Central memory CD8-positive, alpha-beta T cell (primary cell): ENCODE data around the gene WDR90.
"Not testable (repeated sequence)": the region's sequence is repeated elsewhere in the genome, so short reads cannot be mapped to it uniquely, and the experiment has no call there.

Experiments
- ATAC-seq: fragments of 150-1000 bp; cut with Tn5 transposase; replicated peaks from 2 replicates; pipeline ENCODE4 v1.10.0; 2022; ENCODE audit warnings: mild to moderate bottlenecking, moderate FRiP score, moderate number of reproducible peaks; ENCODE audit not compliant: poor library complexity, severe bottlenecking; ENCODE audit errors: extremely low read depth
- DNase-seq, 2 donors: peaks; one replicate each; pipeline ENCODE4 v3.0.0; 2021; ENCODE audit warnings: low spot score in 2 of 2
- H3K27ac Mint-ChIP-seq: one replicate; pipeline ENCODE4 v1.8.0; 2022; ENCODE audit warnings: low read depth, mild to moderate bottlenecking, moderate library complexity, mixed read lengths
- H3K27me3 Mint-ChIP-seq: one replicate; pipeline ENCODE4 v1.8.0; 2022; ENCODE audit warnings: mixed read lengths
- H3K36me3 Mint-ChIP-seq: one replicate; pipeline ENCODE4 v1.8.0; 2022; ENCODE audit warnings: mild to moderate bottlenecking, moderate library complexity, mixed read lengths; ENCODE audit not compliant: insufficient read depth
- H3K4me1 Mint-ChIP-seq: one replicate; pipeline ENCODE4 v1.8.0; 2022; ENCODE audit warnings: mixed read lengths
- H3K4me3 Mint-ChIP-seq: one replicate; pipeline ENCODE4 v1.8.0; 2022; ENCODE audit warnings: mild to moderate bottlenecking, moderate library complexity, mixed read lengths
- H3K9me3 Mint-ChIP-seq: one replicate; pipeline ENCODE4 v1.8.0; 2022; ENCODE audit warnings: mixed read lengths

Gene WDR90

DNA sequence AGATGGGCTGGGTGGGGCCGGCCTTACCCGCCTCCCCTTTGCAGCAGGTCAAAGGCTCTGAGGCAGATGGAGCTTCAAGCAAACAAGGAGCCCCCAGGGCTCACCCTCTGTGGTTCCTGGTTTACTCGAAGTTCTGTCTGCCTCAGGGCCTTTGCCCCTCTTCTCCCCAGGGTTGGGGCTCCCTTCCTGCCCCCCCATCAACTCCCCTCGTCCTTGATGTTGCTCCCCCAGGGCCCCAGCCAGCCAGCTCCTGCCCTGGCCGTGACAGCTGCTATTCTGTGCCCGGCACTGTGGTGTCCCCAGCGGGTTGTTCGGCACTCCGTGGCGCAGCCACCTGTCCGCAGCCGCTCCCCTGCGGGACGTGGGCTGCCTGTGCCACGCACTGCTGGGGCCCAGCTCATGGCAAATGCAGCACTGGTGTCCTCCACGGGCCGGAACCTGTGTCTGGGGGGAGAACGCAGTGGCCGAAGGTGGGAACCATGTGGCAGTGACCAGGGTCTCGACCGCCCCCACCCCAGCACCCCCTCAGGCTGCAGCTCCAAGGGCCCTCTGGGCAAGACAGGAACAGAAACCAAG lies 61.4 kb downstream of the WDR90 start:
- no peaks in the 10 kb centered on the region for H3K36me3 Mint-ChIP-seq
- H3K4me3 Mint-ChIP-seq = no peak overlapping the region
- no peak for DNase-seq
- no peaks in the 10 kb centered on the region for H3K4me1 Mint-ChIP-seq
- no peak overlapping the region for H3K27ac Mint-ChIP-seq
- H3K27me3 Mint-ChIP-seq = peaks cover 36% of the 10 kb centered on the region
- no peak for ATAC-seq
- no peaks in the 10 kb centered on the region for H3K9me3 Mint-ChIP-seq

DNA sequence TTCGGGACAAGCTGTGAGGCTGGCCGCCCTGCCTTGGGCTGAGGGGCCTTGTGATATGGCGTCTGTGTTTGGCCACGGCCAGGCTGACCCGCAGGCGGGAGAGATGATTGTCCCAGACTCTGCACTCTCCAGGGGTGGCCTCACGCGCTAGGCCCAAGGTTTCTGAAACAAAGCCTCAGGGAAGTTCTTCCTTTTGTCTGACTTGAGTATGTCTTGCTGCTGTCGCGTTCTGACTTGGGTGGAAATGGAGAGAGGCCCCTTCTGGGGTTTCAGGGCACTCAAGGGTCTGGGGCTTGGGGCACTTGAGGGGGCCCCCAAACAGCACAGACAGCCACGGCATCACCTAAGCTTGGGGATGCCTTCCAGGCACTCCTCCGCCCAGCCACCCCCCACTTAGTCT lies 61.9 kb downstream of the WDR90 start:
- Mint-ChIP-seq H3K27me3 (peaks cover 36% of the 10 kb centered on the region), H3K27ac (no peak overlapping the region), H3K4me3 (no peak overlapping the region), H3K36me3 (no peaks in the 10 kb centered on the region), H3K9me3 (no peaks in the 10 kb centered on the region), H3K4me1 (peaks cover 2% of the 10 kb centered on the region)
- ATAC-seq (no peak), DNase-seq (no peak)

DNA sequence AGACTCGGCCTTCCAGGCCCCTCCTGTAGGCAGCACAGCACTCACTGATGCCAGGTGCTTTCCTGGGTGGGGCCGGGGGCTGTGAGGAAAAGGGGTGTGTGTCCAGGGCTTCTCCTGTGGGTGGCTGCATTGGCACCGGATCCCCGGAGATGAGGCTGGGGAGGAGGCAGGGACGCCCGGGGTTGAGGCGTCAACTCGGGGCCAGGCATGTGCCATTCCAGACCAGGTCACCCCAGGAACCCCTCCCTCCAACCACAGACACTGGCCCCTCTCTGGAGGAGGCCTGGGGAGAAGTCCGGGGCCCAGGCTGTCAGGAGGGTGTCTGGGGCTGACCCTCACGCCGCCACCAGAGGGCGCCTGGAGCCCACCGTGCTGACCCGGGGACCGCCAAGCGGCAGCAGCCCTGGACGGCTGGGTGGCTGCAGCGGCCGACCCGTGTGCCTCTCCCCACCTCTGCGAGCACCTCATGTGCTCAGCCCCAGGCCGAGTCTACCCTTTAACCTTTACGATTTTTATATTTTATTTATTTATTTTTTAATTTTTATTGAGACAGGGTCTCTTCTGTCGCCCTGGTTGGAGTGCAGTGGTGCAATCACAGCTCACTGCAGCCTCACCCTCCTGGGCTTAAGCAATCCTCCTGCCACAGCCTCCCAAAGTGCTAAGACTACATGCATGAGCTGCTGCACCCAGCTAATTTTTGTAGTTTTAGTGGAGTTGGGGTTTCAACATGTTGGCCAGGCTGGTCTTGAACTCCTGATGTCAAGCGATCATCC lies 62.6 kb downstream of the WDR90 start:
- ATAC-seq = peak; percentile 52
- no peak overlapping the region for H3K27ac Mint-ChIP-seq
- H3K4me3 Mint-ChIP-seq = no peak overlapping the region
- no peaks in the 10 kb centered on the region for H3K9me3 Mint-ChIP-seq
- peaks cover 7% of the 10 kb centered on the region for H3K4me1 Mint-ChIP-seq
- DNase-seq = peak; percentile 66 to 74
- no peaks in the 10 kb centered on the region for H3K36me3 Mint-ChIP-seq
- peaks cover 31% of the 10 kb centered on the region for H3K27me3 Mint-ChIP-seq

DNA sequence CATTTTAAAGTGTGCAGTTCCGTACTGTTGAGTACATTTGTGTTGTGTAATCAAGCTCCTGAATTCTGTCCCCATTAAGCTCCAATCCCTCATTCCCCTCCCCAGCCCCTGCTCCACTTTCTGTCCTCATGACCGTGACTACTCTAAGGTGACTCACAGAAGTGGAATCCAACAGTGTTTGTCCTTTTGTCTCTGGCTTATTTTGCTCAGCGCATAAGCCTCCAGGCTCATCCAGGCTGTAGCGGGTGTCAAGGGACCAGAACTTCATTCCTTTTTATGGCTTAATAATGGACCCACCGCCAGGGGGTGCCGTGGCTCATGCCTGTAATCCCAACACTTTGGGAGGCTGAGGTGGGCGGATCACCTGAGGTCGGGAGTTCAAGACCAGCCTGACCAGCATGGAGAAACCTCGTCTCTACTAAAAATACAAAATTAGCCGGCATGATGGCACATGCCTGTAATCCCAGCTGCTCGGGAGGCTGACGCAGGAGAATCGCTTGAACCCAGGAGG lies 63.6 kb downstream of the WDR90 start:
- not testable (repeated sequence) for ATAC-seq, H3K4me1 Mint-ChIP-seq, DNase-seq, H3K9me3 Mint-ChIP-seq, H3K27ac Mint-ChIP-seq, H3K4me3 Mint-ChIP-seq, H3K36me3 Mint-ChIP-seq
- H3K27me3 Mint-ChIP-seq = peaks cover 23% of the 10 kb centered on the region

DNA sequence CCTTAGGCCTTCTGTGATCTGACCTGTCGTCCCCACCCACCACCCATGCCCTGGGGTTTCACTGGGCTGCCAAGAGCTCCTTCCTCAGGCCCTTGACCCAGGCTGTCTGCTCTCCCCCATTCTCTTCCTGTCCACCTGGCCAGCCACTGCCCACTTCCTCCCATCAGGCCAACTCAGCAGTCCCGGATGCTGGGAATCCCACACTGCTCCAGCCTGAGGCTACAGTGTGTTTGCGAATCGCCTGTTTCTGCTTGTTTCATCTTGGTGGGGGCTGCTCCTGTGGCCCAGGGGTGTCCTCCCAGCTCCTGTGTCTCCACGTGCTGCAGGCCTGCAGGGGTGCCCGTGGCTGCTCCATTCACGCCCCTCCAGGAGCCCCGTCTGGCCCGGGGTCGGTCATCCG lies 64.9 kb downstream of the WDR90 start:
- DNase-seq = no peak
- no peak overlapping the region for H3K27ac Mint-ChIP-seq
- H3K9me3 Mint-ChIP-seq = no peaks in the 10 kb centered on the region
- H3K27me3 Mint-ChIP-seq = peaks cover 10% of the 10 kb centered on the region
- no peak for ATAC-seq
- H3K4me3 Mint-ChIP-seq = no peak overlapping the region
- H3K4me1 Mint-ChIP-seq = peaks cover 12% of the 10 kb centered on the region
- no peaks in the 10 kb centered on the region for H3K36me3 Mint-ChIP-seq

DNA sequence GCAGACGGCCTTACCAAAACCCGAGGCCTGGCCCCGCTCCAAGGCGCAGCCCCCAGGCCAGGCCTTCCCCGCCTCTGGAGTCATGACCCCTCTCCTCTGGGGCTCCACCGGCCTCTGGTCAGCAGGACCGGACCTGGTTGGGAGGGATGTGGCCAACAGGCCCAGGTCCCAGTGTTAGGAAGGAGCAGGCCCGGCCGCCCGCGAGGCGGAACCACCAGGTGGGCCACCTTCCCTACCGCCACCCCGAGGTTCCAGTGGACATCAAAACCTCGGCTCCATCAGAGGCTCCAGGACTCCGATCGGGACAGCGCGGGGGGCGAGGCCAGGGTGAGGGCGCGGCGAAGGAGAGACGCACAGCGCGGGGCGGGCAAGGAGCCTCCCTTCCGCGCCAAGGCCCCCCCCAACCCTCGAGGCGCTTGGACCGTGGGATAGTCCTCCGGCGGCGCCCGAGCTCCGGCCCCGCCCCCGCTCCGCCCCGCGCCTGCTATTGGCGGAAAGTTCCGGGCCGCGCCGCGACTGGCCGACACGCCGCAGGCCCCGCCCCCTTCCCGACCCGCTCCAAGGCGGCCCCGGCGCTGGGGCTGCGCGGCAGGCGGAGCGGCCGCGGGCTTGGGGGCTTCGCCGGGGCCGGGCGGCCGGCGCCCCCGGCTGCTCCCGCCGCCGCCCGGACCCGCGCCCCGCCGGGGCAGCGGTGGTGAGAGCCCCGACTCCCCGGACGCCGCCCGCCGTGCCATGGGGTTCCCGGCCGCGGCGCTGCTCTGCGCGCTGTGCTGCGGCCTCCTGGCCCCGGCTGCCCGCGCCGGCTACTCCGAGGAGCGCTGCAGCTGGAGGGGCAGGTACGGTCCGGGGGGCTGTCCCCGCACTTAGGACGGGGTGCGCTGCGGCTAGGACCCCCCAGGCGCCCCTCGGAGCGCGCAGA lies 65.7 kb downstream of the WDR90 start, which contains the start of gene METRN:
Gene METRN (plus strand): TSS at position 561 of the 919 bp plus-strand sequence. CDS start 172 bp downstream, at position 733.
- no peaks in the 10 kb centered on the region for H3K36me3 Mint-ChIP-seq
- peaks cover 19% of the 10 kb centered on the region for H3K4me1 Mint-ChIP-seq
- H3K4me3 Mint-ChIP-seq = peak within 1 kb of the TSS; percentile 71
- H3K9me3 Mint-ChIP-seq = no peaks in the 10 kb centered on the region
- DNase-seq (peak; percentile 73 to 76), ATAC-seq (peak; percentile 88)
- peaks cover 3% of the 10 kb centered on the region for H3K27me3 Mint-ChIP-seq
- H3K27ac Mint-ChIP-seq = no peak within 1 kb of the TSS

DNA sequence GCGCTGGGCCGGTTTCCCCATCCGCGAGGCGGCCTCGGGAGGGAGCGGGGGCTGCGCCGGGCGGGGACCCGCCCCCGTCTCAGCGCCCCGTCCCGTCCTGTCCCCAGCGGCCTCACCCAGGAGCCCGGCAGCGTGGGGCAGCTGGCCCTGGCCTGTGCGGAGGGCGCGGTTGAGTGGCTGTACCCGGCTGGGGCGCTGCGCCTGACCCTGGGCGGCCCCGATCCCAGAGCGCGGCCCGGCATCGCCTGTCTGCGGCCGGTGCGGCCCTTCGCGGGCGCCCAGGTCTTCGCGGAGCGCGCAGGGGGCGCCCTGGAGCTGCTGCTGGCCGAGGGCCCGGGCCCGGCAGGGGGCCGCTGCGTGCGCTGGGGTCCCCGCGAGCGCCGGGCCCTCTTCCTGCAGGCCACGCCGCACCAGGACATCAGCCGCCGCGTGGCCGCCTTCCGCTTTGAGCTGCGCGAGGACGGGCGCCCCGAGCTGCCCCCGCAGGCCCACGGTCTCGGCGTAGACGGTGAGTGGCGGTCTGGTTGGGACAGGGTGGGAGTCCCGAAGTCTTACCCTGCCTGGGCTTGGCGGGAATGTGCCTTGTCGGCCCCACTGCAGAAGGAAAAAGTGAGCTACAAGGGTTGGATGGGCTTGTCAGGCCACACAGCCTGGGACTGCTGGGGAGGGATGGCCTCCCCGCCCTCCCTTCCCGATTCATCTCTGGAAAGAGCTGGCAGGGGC lies 66.5 kb downstream of the WDR90 start:
- DNase-seq (no peak), ATAC-seq (peak; percentile 4)
- no peak overlapping the region for H3K27ac Mint-ChIP-seq
- peaks cover 6% of the 10 kb centered on the region for H3K36me3 Mint-ChIP-seq
- H3K4me1 Mint-ChIP-seq = peaks cover 27% of the 10 kb centered on the region
- no peaks in the 10 kb centered on the region for H3K9me3 Mint-ChIP-seq
- peak overlapping the region; percentile 71 for H3K4me3 Mint-ChIP-seq
- no peaks in the 10 kb centered on the region for H3K27me3 Mint-ChIP-seq

DNA sequence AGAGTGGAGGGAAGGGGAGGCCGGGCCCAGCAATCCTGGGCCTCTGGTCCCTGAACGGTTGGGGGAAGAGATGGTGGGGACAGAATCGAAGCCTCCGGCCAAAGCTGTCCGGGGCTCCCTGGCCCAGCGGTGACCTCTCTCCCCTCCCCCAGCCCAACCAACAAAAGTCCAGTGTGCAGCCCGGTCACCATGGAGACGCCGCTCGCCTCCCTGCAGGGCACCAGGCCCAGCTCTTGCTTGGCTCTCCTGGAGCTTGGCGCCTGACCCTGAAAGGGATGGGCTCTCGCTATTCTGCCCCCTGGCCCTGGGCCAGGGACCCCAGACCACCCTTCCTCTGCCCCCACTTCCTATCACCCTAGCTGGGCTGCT lies 67.0 kb downstream of the WDR90 start:
- Mint-ChIP-seq H3K4me3 (peak overlapping the region; percentile 71), H3K27ac (no peak overlapping the region), H3K27me3 (no peaks in the 10 kb centered on the region), H3K4me1 (peaks cover 27% of the 10 kb centered on the region), H3K9me3 (no peaks in the 10 kb centered on the region), H3K36me3 (peaks cover 6% of the 10 kb centered on the region)
- DNase-seq (no peak), ATAC-seq (no peak)

DNA sequence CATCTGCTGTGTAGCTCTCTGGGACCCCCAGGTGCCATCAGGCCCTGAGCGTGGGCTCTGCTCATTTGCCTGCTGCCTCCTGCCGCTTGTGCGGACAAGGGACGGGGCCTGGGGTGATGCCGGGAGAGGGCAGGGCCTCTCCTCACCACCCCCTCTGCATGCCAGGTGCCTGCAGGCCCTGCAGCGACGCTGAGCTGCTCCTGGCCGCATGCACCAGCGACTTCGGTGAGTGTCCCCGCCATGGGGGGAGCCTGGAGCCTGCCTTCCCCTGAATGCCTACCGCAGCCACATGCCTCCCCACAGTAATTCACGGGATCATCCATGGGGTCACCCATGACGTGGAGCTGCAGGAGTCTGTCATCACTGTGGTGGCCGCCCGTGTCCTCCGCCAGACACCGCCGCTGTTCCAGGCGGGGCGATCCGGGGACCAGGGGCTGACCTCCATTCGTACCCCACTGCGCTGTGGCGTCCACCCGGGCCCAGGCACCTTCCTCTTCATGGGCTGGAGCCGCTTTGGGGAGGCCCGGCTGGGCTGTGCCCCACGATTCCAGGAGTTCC lies 67.7 kb downstream of the WDR90 start:
- Mint-ChIP-seq H3K4me3 (peak overlapping the region; percentile 71), H3K4me1 (peaks cover 29% of the 10 kb centered on the region), H3K36me3 (peaks cover 8% of the 10 kb centered on the region), H3K27ac (no peak overlapping the region), H3K9me3 (no peaks in the 10 kb centered on the region), H3K27me3 (no peaks in the 10 kb centered on the region)
- DNase-seq = no peak
- no peak for ATAC-seq
